PC-9 (cell line): ENCODE results near the gene FOXL1.

Experiments used
- EZH2 ChIP-seq: fragments of 200-600 bp; sonication (generic); IDR thresholded peaks from 2 replicates; pipeline ENCODE4 v1.8.0; 2017; ENCODE audit warnings: antibody characterized with exemption, low read depth
- TF ChIP-seq, protein P1 (sequence below): fragments of 200-600 bp; sonication (generic); conservative IDR thresholded peaks from 2 replicates; pipeline ENCODE4 v1.6.1; 2017; ENCODE audit warnings: mixed run types, antibody characterized with exemption, mild to moderate bottlenecking, moderate library complexity

DNA sequence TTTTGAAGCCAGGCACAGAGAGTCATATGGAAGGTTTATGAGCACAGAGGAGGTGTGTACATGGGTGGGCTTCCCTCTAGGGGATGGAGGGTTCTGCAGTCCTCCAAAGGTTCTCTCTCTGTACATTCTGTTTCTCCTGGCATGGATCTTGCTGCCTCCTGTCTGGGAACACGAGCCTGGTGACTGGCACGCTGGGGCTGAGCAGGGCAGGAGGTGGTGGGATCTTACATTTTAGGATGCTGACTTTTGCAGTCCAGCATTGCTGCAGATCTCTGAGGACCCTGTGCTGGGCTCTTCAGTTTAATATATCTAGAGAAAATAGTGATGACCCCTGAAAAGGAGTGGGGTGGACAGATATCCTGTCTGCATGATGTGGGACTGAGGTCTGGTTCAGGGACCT lies 23.0 kb downstream of the FOXL1 start:
- TF ChIP-seq, protein P1, sequence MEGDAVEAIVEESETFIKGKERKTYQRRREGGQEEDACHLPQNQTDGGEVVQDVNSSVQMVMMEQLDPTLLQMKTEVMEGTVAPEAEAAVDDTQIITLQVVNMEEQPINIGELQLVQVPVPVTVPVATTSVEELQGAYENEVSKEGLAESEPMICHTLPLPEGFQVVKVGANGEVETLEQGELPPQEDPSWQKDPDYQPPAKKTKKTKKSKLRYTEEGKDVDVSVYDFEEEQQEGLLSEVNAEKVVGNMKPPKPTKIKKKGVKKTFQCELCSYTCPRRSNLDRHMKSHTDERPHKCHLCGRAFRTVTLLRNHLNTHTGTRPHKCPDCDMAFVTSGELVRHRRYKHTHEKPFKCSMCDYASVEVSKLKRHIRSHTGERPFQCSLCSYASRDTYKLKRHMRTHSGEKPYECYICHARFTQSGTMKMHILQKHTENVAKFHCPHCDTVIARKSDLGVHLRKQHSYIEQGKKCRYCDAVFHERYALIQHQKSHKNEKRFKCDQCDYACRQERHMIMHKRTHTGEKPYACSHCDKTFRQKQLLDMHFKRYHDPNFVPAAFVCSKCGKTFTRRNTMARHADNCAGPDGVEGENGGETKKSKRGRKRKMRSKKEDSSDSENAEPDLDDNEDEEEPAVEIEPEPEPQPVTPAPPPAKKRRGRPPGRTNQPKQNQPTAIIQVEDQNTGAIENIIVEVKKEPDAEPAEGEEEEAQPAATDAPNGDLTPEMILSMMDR, result no peak
- no peak for TF ChIP-seq EZH2
